Fibroblast of the aortic adventitia (primary cell): ENCODE results near the gene LMO2. TPM values are rescaled to one million over a fixed set of nuclear protein-coding genes. Genes with fewer than 3 reads are reported as not detected.

ENCODE experiments used
- DNase-seq: peaks from one replicate; pipeline ENCODE4 v3.0.0-alpha.2; 2010; ENCODE audit warnings: low read depth
- H3K4me3 ChIP-seq: 2 replicates; pipeline ENCODE4 v1.5.1; 2011; ENCODE audit warnings: low read depth, mild to moderate bottlenecking, control low read depth, low read length, moderate library complexity
- total RNA-seq: library from RNA; depleted of rRNA; stranded (reverse); fragments of >200 nt; gene quantifications from 2 replicates; pipeline ENCODE4 v1.2.3, GENCODE V29; 2012; ENCODE audit warnings: low replicate concordance
- TF ChIP-seq, protein P1 (sequence below): IDR thresholded peaks from 2 replicates; pipeline ENCODE4 v1.5.1; 2011; ENCODE audit warnings: mild to moderate bottlenecking, low read length, control low read depth, inconsistent platforms; ENCODE audit not compliant: insufficient read depth

The LMO2 gene
- total RNA-seq, 1 donor, result 21.8 TPM

- no peak overlapping the region for H3K4me3 ChIP-seq
- TF ChIP-seq, protein P1, sequence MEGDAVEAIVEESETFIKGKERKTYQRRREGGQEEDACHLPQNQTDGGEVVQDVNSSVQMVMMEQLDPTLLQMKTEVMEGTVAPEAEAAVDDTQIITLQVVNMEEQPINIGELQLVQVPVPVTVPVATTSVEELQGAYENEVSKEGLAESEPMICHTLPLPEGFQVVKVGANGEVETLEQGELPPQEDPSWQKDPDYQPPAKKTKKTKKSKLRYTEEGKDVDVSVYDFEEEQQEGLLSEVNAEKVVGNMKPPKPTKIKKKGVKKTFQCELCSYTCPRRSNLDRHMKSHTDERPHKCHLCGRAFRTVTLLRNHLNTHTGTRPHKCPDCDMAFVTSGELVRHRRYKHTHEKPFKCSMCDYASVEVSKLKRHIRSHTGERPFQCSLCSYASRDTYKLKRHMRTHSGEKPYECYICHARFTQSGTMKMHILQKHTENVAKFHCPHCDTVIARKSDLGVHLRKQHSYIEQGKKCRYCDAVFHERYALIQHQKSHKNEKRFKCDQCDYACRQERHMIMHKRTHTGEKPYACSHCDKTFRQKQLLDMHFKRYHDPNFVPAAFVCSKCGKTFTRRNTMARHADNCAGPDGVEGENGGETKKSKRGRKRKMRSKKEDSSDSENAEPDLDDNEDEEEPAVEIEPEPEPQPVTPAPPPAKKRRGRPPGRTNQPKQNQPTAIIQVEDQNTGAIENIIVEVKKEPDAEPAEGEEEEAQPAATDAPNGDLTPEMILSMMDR, result no peak
- no peak for DNase-seq
These were observed 15.5 kb upstream of the LMO2 start for GRCh38 chr11:33907421-33907820.

DNA sequence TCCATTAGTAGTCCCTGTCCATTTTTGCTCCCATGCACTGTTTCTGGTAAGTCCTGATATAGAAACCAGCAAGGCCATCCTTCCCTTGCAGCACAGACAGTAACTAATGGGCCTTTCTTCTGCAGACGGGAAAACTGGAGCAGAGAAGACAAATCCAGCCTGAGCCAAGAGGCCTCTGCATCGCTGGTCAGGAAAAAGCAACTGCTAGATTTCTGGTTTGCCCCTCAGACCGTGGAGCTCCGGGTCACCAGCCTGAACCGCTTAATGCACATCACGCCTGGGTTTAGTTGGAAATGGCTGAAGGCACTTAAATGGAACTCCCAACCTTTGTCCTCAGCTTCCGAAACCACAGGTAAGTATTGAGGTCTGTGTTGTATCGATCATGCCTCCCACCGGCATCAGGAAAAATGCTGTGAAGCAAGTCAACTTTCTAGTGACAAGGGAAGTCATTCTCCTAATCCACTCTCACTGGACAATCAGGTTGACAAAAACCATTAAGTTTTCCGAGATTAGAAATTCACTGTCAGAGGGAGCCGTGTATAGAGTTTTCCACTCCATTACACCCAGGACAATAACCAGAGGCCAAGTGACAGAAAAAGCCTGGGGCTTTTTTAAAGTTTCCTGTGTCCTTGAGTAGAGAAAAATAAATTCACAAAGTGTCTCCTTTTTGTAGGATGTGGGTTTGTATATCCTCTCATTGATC is 14.8 kb upstream of the LMO2 start:
- TF ChIP-seq, protein P1, result no peak
- no peak overlapping the region for H3K4me3 ChIP-seq
- no peak for DNase-seq

DNA sequence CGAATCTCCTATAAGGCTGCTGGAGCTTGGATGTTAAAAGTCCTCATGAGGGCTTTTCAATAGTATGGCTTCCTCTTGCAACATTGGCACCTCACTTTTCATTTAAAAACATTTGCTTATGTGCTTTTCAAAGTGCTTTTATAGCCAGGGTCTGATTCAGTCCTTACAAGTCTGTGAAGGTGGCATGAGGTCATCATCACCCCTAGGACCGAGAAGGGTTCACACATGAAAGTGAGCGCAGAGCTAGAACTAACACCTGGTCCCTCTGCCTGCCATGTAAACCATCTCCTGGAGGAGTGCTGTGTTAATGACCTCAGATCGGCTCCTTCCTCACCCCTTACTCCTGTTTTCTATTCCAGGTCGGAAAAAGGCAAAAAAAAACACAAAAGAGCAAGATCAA is 12.2 kb upstream of the LMO2 start:
- no peak overlapping the region for H3K4me3 ChIP-seq
- TF ChIP-seq, protein P1, result no peak
- no peak for DNase-seq

DNA sequence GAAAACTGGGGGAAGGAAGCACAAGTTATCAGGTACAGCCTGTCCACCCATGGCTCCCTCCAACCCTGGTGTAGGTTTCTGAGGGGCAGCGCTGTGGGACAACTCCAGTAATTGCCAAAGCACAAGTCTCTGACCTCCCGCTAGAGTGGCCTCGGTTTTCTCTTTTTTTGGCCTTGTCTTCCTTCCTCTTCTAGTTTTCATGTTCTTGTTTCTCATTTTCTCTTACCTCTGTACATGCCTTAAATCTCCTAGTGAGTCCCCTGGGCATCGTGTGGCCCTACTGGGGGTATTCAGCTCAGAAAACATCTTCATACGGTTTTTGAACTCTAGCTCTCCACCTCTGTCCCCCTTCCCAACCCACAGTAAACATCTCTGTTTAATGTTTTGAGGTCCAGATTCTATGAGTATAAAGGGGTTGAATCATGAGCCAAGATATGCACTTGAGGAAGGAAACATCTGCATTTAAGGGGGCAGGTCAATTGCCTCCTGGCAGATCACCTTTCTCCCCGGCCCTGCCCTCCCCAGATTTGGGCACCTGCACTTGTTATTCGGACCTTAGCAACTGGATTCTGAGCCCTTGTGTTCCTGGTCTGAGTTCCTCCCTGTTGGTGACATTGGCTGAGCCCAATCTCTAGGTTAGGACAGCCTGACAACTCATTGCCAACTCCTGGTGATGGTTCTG is 8.4 kb upstream of the LMO2 start:
- TF ChIP-seq, protein P1, result no peak
- H3K4me3 ChIP-seq, result no peak overlapping the region
- no peak for DNase-seq

DNA sequence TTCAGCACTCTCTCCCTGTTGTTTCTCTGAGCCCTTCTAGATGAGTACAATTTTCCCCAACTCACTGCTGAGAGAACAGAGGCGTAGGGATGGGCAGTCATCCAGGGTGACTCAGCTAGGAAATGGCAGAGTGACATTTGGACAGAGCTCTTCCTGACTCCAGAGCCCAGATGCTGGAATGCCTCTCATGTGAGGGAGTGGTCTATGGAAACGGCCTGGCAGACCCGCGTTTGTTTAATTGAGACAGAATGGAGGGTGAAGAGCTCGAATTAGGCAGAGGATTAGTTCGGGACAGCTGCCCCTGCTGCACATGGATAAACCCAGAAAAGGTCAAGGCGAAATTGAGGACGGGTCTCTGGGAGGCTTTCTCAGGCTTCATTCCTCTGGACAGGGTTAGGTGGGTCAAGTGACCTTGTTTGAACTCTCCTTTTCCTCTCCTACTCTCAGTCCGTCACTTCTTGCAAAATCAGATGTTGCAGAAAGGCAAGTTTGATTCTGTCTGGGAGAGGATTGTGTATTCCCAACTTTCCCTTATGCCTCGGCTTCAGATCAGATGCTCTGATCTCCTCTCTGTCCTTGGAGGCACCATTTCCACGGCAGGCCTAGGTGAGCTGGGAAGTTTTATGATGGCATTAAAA is 7.6 kb upstream of the LMO2 start:
- TF ChIP-seq, protein P1, result no peak
- peak; percentile 95 for DNase-seq
- H3K4me3 ChIP-seq, result no peak overlapping the region

GRCh38 chr11:33898957-33899356 is 7.1 kb upstream of the LMO2 start:
- TF ChIP-seq, protein P1, result no peak
- H3K4me3 ChIP-seq, result no peak overlapping the region
- peak; percentile 5 for DNase-seq
